MM.1S (cell line): ENCODE results near the gene SEMA6A.

Experiments used
- CTCF ChIP-seq: fragments of 300-600 bp; sonication (generic); IDR thresholded peaks from 2 replicates; pipeline ENCODE4 v1.5.1; 2016; ENCODE audit warnings: antibody characterized with exemption, low read length, mixed read lengths
- EZH2 ChIP-seq: fragments of 300-600 bp; sonication (generic); optimal IDR thresholded peaks from 2 replicates; pipeline ENCODE3; 2017; ENCODE audit warnings: low read depth, mild to moderate bottlenecking, antibody characterized with exemption, low read length, mixed read lengths

- TF ChIP-seq CTCF = no peak
- no peak for TF ChIP-seq EZH2
Measured at GRCh38 chr5:116567106-116567505, 7.5 kb downstream of the SEMA6A start.
